GM23248 (cell line): ENCODE data around the gene RNF26.

ENCODE experiments used
- EZH2 ChIP-seq: fragments of 200-600 bp; sonication (generic); IDR thresholded peaks from 2 replicates; pipeline ENCODE4 v1.6.1; 2018; ENCODE audit warnings: antibody characterized with exemption, mild to moderate bottlenecking; ENCODE audit not compliant: insufficient read depth, poor library complexity, severe bottlenecking
- EZH2phosphoT487 ChIP-seq: fragments of 200-600 bp; sonication (generic); IDR thresholded peaks from 2 replicates; pipeline ENCODE4 v1.6.1; 2018; ENCODE audit warnings: antibody characterized with exemption, moderate library complexity, mild to moderate bottlenecking, low read depth; ENCODE audit not compliant: insufficient read depth

- no peak for TF ChIP-seq EZH2phosphoT487
- TF ChIP-seq EZH2, result no peak
Observed at GRCh38 chr11:119343726-119344125, 9.4 kb downstream of the RNF26 start.
